Measurements from ENCODE around the gene RASD1. TPM values are rescaled to one million over a fixed set of nuclear protein-coding genes. Genes with fewer than 3 reads are reported as not detected.
"Not testable (repeated sequence)": the region's sequence is repeated elsewhere in the genome, so short reads cannot be mapped to it uniquely, and the experiment has no call there.

Gene RASD1
- polyA plus RNA-seq, 2 of the 4 experiments (the other 2 are of a cell fraction), result 0.92 to 1.4 TPM

- FAIRE-seq (no peak), DNase-seq (ENCODE audit: low read depth in 1 of 2, low spot score in 1 of 2) (no peak), ATAC-seq (no peak)
- POLR2A ChIA-PET, result no interaction called here
- Histone ChIP-seq H3K4me1 (no peaks in the 10 kb centered on the region), H3K4me3 (no peak overlapping the region), H3K27ac (no peak overlapping the region; a peak in 1 of 6 replicates), H3K4me2 (no peak overlapping the region), H3K9me3 (no peaks in the 10 kb centered on the region)
- no peak for TF ChIP-seq JUNB (IDR thresholded peaks at IDR 0.05)
- CTCF ChIA-PET, result interaction anchor here (0.8 to 4.1 kb wide), 10 partner anchors 11 to 175 kb away, joined by 3 to 25 read pairs (median 6); no protein-coding TSS in a partner anchor
- WGBS (ENCODE audit: missing lambda C conversion rate), result 89% methylated on average over 17 of the region's 17 CpGs
Measured at GRCh38 chr17:17491546-17491988, 4.6 kb downstream of the RASD1 start.

GRCh38 chr17:17491031-17491471 is 5.1 kb downstream of the RASD1 start:
- no peak overlapping the region for H3K4me2 ChIP-seq
- POLR2A ChIA-PET, result no interaction called here
- no peak for FAIRE-seq

GRCh38 chr17:17487998-17488397 is 8.2 kb downstream of the RASD1 start:
- no peak for DNase-seq (ENCODE audit: low read depth in 1 of 2, low spot score in 1 of 2)
- ChIA-PET CTCF (interaction anchor here (4.1 kb wide), 1 partner anchor 82 kb away, joined by 25 read pairs; no protein-coding TSS in a partner anchor), POLR2A (no interaction called here)
- Histone ChIP-seq H3K4me3 (no peak overlapping the region), H3K4me2 (no peak overlapping the region), H3K9me3 (no peaks in the 10 kb centered on the region), H3K4me1 (no peaks in the 10 kb centered on the region), H3K27ac (no peak overlapping the region)
- TF ChIP-seq CHD2 (IDR thresholded peaks at IDR 0.05; ENCODE audit: low read length, partially characterized antibody) (no peak), NPAS2 (CRISPR knock-in tag; IDR thresholded peaks at IDR 0.05; ENCODE audit: borderline replicate concordance) (no peak), CBX2 (IDR thresholded peaks at IDR 0.05; ENCODE audit: borderline replicate concordance, low read depth) (no peak), CEBPB (IDR thresholded peaks at IDR 0.05) (no peak), RNF2 (IDR thresholded peaks at IDR 0.05; ENCODE audit: borderline replicate concordance, low read depth) (no peak), ZSCAN20 (CRISPR knock-in tag; IDR thresholded peaks at IDR 0.05) (no peak), CBX8 (IDR thresholded peaks at IDR 0.05) (no peak), BCL3 (IDR thresholded peaks at IDR 0.05) (no peak), FOSB (CRISPR knock-in tag; IDR thresholded peaks at IDR 0.05) (no peak), FOSL2 (IDR thresholded peaks at IDR 0.05) (no peak), FOSL2 (CRISPR knock-in tag; IDR thresholded peaks at IDR 0.05) (no peak), POLR2A (IDR thresholded peaks at IDR 0.05; ENCODE audit: low read length) (no peak), EHMT2 (IDR thresholded peaks at IDR 0.05; ENCODE audit: low read depth) (no peak), EHF (CRISPR knock-in tag; IDR thresholded peaks at IDR 0.05) (no peak), EP300 (IDR thresholded peaks at IDR 0.05) (no peak)
- no peak for FAIRE-seq
- 90% methylated on average over 2 of the region's 2 CpGs for WGBS (ENCODE audit: missing lambda C conversion rate)
- ATAC-seq, result no peak

More at GRCh38 chr17:17491031-17491471, 5.1 kb downstream of the RASD1 start:
- Histone ChIP-seq H3K9me3 (no peaks in the 10 kb centered on the region), H3K4me3 (no peak overlapping the region), H3K27ac (no peak overlapping the region; a peak in 1 of 6 replicates), H3K4me1 (no peaks in the 10 kb centered on the region)
- CTCF ChIA-PET, result interaction anchor here (0.8 to 4.1 kb wide), 10 partner anchors 10 to 174 kb away, joined by 3 to 25 read pairs (median 6); no protein-coding TSS in a partner anchor
- ATAC-seq (no peak), DNase-seq (ENCODE audit: low read depth in 1 of 2, low spot score in 1 of 2) (no peak)
- TF ChIP-seq FOXS1 (CRISPR knock-in tag; IDR thresholded peaks at IDR 0.05) (no peak), BHLHE40 (IDR thresholded peaks at IDR 0.05; ENCODE audit: low read depth, low read length) (no peak), ESRRA (IDR thresholded peaks at IDR 0.05; ENCODE audit: borderline replicate concordance, low read length) (no peak), RNF2 (IDR thresholded peaks at IDR 0.05; ENCODE audit: borderline replicate concordance, low read depth) (no peak), HOXB13 (CRISPR knock-in tag; IDR thresholded peaks at IDR 0.05; ENCODE audit: low read depth) (no peak), SMC3 (IDR thresholded peaks at IDR 0.05) (no peak)
- 85% methylated on average over 10 of the region's 10 CpGs for WGBS (ENCODE audit: missing lambda C conversion rate)

- H3K4me1 ChIP-seq; ATAC-seq; H3K4me2 ChIP-seq; DNase-seq (ENCODE audit: low read depth in 1 of 2, low spot score in 1 of 2); H3K9me3 ChIP-seq; POLR2A ChIA-PET; H3K4me3 ChIP-seq; FAIRE-seq; H3K27ac ChIP-seq: not testable (repeated sequence)
- 98% methylated on average over 22 of the region's 23 CpGs for WGBS (ENCODE audit: missing lambda C conversion rate)
- CTCF ChIA-PET, result interaction anchor here (1.1 kb wide), 1 partner anchor 79 kb away, joined by 3 read pairs; no protein-coding TSS in a partner anchor
Measured at GRCh38 chr17:17486416-17486815, 9.8 kb downstream of the RASD1 start.

Measured in A549 (cell line).